GM12874 (cell line): ENCODE measurements around the gene RRBP1.

Experiments
- CTCF ChIP-seq: IDR thresholded peaks from 2 replicates; pipeline ENCODE4 v1.5.1; 2011; ENCODE audit warnings: low read depth, mild to moderate bottlenecking, control low read depth, low read length, moderate library complexity; ENCODE audit not compliant: insufficient read depth

The RRBP1 gene

GRCh38 chr20:17627101-17627955 lies 54.7 kb downstream of the RRBP1 start:
- TF ChIP-seq CTCF, result no peak

GRCh38 chr20:17626217-17627007 lies 55.6 kb downstream of the RRBP1 start:
- TF ChIP-seq CTCF, result no peak

- TF ChIP-seq CTCF, result no peak
Observed at GRCh38 chr20:17625246-17626051, 56.6 kb downstream of the RRBP1 start.

GRCh38 chr20:17624551-17625245 lies 57.3 kb downstream of the RRBP1 start:
- TF ChIP-seq CTCF, result no peak

GRCh38 chr20:17624070-17624469 lies 58.0 kb downstream of the RRBP1 start:
- no peak for TF ChIP-seq CTCF

- no peak for TF ChIP-seq CTCF
Observed at GRCh38 chr20:17622851-17623508, 59.1 kb downstream of the RRBP1 start.
